ENCODE data around the gene BEND6.

DNA sequence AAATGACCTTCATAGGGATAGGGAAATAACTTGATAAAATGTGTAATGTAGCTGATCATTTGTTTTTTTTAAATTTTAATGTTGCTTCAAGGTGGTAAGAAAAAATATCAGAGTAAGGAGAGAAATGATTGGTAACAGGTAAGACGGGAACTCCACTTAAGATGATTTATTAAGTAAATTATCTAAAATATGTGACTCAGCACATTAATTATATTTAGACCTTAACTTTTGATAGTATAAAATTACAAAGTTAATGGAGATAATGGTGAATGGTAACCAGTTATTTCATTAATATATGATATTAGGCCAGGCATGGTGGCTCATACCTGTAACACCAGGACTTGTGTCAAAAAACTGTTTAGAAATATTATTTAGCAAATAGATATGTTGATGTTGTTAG is 10.2 kb downstream of the BEND6 start:
- TF ChIP-seq, protein P1, sequence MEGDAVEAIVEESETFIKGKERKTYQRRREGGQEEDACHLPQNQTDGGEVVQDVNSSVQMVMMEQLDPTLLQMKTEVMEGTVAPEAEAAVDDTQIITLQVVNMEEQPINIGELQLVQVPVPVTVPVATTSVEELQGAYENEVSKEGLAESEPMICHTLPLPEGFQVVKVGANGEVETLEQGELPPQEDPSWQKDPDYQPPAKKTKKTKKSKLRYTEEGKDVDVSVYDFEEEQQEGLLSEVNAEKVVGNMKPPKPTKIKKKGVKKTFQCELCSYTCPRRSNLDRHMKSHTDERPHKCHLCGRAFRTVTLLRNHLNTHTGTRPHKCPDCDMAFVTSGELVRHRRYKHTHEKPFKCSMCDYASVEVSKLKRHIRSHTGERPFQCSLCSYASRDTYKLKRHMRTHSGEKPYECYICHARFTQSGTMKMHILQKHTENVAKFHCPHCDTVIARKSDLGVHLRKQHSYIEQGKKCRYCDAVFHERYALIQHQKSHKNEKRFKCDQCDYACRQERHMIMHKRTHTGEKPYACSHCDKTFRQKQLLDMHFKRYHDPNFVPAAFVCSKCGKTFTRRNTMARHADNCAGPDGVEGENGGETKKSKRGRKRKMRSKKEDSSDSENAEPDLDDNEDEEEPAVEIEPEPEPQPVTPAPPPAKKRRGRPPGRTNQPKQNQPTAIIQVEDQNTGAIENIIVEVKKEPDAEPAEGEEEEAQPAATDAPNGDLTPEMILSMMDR (IDR thresholded peaks at IDR 0.05) = no peak
- no peak for TF ChIP-seq POLR2A (IDR thresholded peaks at IDR 0.05)

Measured in body of pancreas (tissue), 4 donors.